GM19238 (cell line): ENCODE data around the gene FAM174B.

ENCODE experiments used
- DNase-seq: peaks from one replicate; pipeline ENCODE4 v3.0.0; 2011; ENCODE audit warnings: low spot score; ENCODE audit not compliant: insufficient read length

Gene FAM174B

GRCh38 chr15:92574161-92574560, 81.4 kb downstream of the FAM174B start:
- no peak for DNase-seq

- no peak for DNase-seq
Observed at GRCh38 chr15:92571824-92572223, 83.8 kb downstream of the FAM174B start.

- no peak for DNase-seq
Observed at GRCh38 chr15:92570391-92570790, 85.2 kb downstream of the FAM174B start.

GRCh38 chr15:92569778-92570177, 85.8 kb downstream of the FAM174B start:
- DNase-seq, result no peak
